Tongue (tissue), 2 donors: ENCODE measurements around the gene TFAP2D. TPM values are rescaled to one million over a fixed set of nuclear protein-coding genes. Genes with fewer than 3 reads are reported as not detected.

ENCODE experiments used
- DNase-seq: peaks from one replicate; pipeline ENCODE4 v3.0.0-alpha.2; 2015
- total RNA-seq: library from RNA; depleted of rRNA; stranded (reverse); fragments of >200 nt; gene quantifications from one replicate; pipeline ENCODE4 v1.2.3, GENCODE V29; 2014

The TFAP2D gene
- total RNA-seq, 1 donor from 2014 or later, result not detected

GRCh38 chr6:50720623-50721022, 7.3 kb downstream of the TFAP2D start:
- DNase-seq, result peak; percentile 55

DNA sequence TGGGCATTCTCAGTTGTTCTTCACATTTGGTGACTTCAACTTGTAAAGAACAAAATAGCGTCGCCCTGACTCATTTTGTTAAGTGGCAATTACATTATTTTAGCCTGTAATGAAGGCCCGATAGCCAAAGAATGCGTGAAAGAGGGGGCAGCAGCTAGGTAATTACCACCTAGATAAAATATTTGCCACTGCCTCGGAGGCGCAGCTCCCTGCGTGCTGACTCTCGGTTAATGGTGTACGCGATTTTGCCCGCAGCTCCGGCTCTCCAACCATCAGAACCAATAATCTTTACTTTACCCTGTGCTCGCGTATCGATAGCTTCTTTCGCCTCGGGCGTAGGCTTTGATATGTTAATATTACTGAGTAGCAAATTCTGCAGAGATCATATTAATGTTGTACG, 8.7 kb downstream of the TFAP2D start:
- no peak for DNase-seq

DNA sequence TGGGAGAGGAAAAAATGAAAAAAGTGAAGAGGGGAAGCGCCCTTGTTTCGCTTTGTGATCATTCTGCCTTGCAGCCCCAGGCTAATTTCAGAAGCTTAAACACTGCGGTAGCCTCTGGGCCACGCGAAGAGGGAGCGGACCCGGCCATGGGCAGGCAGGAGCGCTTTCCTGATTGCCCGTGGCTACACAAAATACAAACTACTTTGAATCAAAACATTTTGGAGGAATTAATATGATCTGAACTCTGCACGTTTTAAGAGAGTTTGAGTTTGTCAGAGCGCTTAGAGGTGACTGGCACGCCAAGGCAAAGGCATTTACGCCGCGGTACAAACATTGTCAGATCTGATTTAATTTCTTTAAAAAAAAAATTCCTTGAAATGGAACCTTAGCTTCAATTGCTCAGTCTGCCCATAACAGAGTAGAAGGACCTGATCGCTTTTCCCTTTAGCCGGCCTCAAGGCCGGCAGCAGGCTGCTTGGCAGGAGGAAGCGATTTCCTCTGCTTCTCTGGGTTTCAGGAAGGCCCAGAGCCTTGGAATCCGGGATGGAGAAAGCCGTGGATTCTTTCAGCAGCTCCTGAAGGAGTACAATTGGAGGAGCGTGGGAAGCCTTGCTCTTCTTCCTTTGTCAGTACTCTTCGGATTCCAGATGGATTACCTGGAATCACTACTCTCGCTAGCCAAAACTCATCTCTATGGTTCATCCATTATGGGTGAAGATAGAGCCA, 9.7 kb downstream of the TFAP2D start:
- DNase-seq, result no peak

- DNase-seq, result no peak
These were observed 11.2 kb downstream of the TFAP2D start for GRCh38 chr6:50724381-50725124.

DNA sequence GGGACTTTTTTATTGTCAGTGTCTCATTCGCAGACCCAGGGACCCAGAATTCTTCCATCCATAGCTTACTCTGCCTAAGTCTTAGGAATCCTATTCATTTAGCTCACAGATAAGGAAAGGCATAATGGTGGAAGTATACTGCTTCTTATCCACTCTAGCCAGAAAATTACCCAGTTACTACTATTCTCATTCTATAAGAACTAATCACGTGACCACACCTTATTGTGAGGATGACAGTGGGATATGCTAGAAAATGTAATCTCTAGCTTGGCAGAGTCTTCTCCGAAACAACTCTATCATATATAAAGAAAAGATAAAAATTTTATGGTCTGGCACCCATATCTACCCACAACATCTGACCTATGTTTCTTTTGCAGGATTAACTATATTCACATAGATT, 21.2 kb downstream of the TFAP2D start:
- no peak for DNase-seq

- no peak for DNase-seq
These were observed 28.8 kb downstream of the TFAP2D start for GRCh38 chr6:50742161-50742560.

- DNase-seq, result no peak
These were observed 31.6 kb downstream of the TFAP2D start for GRCh38 chr6:50744976-50745375.

DNA sequence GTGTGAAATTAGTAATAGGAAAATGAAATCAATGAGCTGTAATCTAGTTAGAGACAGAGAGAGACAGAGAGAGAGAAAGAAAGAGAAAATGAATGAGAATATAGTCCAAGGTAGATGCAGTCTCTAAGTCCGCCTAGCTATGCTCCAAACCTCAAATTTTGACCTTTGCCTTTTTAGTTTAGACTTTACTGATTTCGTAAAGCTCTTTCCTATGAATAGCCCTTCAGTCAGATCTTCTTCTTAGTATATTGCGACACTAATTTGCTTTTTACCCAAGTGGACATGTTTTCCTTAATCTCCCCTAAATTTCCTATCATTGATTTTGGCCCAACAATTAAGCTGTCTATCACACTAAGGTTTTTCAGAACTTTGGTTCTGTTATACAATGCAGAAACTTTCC, 49.5 kb downstream of the TFAP2D start:
- DNase-seq, result no peak

DNA sequence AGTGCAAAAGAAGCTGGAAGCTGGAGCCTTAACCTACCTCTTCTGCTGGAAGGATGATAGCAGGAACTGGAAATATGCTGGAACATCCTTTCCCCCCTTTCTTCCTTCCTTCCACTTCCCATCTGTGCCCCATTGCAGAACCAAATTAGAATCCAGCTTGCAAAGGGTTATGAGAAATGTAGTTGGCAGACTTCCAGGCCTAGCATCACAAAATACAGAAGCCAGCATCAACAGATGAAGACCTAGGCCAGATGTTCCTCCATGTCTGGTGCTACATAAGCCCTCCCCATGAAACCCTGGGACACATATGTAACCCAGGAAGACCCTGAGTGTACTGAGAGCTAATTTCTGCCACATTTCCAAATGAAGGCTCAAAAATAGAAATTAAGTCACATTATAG, 65.4 kb downstream of the TFAP2D start:
- no peak for DNase-seq

GRCh38 chr6:50780382-50780781, 67.1 kb downstream of the TFAP2D start:
- no peak for DNase-seq

- DNase-seq, result no peak
These were observed 72.6 kb downstream of the TFAP2D start for GRCh38 chr6:50785921-50786320.

DNA sequence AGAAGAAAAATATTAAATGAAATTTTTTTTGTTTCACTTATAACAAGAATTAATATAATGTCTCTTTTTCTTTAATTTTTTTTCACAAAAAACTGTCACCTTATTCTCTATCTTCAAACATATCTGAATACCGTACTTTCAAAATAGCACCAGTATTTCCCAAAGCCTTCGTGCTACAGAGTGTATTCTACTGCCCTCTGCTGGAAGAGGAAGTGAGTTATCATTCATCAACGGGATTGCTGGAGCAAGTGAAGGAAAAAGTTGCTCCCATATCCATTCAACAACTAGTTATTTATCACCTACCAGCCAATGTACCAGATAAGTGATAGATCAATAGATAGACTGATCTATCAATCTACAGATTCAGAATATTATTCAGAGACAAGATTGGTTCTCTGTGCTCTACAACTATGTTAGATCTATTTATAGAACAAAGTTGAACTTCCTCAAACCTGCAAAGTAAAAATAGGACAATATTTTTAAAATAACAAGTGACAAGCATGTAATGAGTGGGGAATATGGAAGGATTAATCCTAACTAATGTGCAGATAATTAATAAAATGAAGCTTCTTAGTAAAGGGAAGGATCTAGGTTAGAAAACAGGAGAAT, 78.7 kb downstream of the TFAP2D start:
- peak; percentile 67 for DNase-seq

DNA sequence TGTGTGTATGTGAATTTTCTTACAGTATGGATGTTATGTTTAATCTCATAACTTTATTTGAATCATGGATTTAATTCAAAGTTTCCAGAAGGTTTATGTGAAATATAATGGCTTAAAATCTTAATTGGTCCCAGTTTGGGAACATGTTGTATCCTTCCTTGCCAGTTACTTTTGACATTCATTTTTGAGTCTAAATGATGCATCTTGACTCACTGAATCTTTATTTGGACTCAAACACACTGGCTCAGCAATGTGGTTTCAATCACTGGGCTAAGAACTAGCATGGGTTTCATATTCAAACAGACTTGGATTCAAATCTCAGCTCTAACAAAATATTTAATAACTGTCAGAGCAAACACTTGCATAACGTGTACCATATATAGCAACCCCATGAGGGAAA, 79.4 kb downstream of the TFAP2D start:
- no peak for DNase-seq

DNA sequence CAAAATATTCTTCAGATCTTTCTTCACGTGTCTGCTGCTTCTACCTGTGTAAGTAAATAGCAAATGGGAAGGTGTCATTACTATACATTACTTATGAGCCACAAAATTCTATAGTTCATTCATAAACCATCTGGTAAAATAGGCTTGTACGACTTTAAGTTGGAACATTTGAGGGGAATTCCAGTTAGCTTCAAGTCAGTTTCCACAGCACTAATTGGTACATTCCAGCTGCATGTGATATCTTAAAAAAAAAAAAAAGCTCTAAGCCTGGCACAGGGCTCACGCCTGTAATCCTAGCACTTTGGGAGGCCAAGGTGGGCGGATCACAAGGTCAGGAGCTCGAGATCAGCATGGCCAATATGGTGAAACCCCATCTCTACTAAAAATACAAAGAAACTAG, 82.2 kb downstream of the TFAP2D start:
- no peak for DNase-seq

- DNase-seq, result no peak
These were observed 91.0 kb downstream of the TFAP2D start for GRCh38 chr6:50804283-50804682.

- no peak for DNase-seq
These were observed 93.7 kb downstream of the TFAP2D start for GRCh38 chr6:50807035-50807434.

- DNase-seq, result peak; percentile 46
These were observed 102.2 kb downstream of the TFAP2D start for GRCh38 chr6:50815436-50816114.

- DNase-seq, result peak; percentile 92
These were observed 102.9 kb downstream of the TFAP2D start for GRCh38 chr6:50816115-50816675.

DNA sequence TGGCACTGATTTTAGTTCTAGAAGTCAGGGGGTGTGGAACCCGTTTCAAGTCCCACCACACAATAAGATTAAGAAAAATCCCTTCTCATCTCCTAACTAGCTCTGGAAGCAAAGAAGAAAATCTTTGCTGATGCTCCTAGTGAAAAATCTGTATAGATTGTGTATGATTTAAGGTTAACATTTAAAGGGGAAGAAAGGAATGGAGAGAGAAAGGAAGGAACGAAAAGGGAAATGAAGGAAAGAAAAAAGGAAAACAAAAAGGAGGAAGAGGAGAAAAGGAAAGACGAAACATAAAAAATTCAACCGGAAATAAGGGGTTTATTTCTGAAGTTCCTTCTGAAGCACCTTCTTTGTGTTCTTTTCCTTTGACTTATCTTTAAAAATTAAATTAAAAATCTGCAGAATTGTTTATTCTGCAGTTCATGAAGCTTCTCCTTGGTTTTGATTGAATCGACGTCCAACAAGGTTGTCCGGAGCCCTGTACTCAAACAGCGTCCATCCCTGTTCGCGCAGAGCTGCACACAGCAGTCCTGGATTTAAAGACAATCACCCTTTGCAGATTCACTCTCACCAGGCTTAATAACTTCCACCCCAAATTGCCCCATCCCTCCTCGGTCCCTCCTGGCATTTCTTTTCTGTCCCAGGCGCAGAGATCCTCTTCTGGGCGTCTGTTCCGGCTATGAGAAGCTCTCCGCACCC, 103.8 kb downstream of the TFAP2D start:
- peak; percentile 5 for DNase-seq

DNA sequence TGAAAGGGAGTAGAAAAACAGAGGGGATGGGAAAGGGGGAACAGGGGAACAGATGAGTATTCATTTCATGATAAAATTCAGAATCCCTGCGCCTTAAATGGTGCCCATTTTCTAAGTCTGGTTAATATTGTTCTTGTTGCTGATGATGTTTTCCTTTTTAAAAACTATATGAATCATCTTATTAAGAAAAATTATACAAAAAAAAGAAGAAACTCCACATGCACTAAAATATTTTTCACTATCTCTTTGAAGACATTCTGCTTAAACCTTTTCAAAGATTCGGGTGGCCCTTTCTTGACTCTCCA, 104.3 kb downstream of the TFAP2D start:
- no peak for DNase-seq

DNA sequence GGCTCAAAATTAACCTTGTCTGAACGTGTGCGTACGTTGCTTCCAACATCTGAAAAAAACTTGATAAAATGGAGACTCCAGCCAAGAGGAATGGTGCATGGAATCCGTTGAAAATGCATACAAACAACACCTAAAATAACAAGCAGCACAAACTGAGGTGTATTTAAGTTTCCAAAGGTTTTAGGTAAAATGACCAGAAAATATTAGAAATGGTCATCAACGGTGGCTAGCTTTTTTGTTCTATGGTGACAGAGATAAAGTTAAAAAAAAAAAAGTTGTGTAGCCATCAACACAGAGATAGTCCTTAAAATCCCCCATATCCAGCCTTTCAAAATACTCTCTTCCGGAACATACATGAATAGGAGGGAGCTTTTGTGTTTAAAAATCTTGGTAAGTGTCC, 104.7 kb downstream of the TFAP2D start:
- DNase-seq, result no peak

GRCh38 chr6:50818673-50819072, 105.3 kb downstream of the TFAP2D start, which contains the start of gene TFAP2B:
TFAP2B (plus strand) TSS chr6:50818871; CDS start chr6:50818892, 21 bp downstream.
- no peak for DNase-seq
